IPS DF 19.7 (cell line): ENCODE data around the gene DBF4B.

Source experiments
- DNase-seq: peaks from one replicate; pipeline ENCODE4 v3.0.0-alpha.2; 2013; ENCODE audit warnings: low read depth, low spot score

DBF4B gene

DNA sequence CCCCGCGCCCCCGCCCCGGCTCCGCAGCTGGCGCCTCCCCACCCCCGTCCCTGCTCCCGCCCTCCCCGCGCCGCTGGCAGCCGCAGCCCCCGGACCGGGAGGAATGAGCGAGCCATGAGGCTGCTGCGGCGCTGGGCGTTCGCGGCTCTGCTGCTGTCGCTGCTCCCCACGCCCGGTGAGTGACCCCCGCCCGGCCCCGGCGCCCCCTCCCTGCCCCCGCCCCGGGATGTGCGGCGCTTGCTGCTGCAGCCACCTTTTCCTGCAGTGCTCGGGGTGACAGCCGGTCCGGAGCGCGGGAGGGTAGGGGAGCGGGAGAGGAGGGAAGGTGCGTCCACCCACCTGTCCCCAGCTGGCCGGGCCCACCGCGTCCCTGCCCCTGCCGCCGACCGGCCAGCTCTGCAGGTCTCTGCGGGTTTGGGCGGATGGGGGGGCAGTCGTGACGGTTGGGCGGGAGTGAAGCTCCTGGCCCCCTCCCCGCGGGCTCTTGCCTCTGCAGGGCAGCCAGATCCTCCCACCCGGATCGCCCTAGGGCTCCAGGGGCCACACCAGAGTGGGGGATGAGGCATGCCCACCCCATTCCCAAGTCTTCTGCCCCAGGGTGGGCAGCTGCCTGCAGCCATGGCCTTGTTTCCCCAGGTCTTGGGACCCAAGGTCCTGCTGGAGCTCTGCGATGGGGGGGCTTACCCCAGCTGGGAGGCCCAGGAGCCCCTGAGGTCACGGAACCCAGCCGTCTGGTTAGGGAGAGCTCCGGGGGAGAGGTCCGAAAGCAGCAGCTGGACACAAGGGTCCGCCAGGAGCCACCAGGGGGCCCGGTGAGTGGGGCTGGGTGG lies 50.8 kb downstream of the DBF4B start:
- DNase-seq, result no peak

DNA sequence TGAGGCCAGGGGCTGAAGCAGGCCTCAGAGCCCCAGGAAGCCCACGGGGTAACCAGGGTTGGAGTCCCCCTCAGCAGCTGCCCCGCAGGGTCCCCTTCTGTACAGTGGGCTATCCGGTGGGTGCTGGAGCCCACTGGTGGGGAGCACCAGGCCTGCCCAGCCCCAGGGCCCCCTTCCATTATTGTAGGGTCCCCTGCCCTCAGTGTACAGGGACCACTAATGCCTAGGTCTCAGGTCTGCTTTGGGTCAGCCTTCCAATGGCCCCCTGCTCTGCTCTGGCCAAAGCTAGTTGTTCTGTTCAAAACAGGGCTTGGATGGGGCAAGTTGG lies 51.4 kb downstream of the DBF4B start:
- DNase-seq, result no peak

DNA sequence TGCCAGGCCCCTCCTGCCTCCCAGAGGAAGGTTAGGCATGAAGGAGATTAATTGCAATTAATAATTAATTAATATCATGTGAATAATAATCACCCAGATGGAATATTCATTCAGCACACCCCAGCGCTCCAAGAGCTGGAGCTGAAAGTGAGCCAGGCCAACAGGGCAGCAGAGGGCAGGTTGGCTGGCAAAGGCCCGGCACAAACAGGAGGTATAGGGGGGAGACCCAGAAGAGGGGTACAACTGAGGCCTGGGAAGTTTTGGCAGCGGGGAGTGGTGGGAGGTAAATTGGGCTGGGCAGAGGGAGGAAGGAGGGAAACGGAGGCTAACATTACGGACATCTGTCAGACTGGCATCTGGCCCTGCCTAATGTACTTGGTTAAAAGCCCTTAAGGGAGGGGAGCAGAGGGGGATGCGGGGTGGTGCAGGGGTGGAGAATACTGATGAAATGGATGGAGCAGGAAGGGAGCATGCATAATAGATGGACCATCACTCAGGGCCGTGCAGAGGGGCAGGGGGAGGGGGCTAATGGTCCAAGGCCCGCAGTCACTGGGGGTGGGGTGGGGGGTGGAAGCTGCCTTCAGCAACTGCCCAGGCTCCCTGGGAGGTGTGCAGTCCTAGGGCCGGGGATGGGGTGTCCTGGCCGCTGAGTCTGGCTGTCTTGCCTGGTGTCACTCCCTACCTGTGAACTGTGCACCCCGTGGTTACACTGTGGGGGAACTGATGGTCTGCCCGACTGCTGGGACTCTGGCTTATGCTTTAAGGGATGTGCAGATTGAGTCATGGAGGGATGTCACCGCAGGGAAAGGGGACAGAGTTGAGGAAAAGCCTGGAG lies 52.2 kb downstream of the DBF4B start:
- DNase-seq, result no peak

DNA sequence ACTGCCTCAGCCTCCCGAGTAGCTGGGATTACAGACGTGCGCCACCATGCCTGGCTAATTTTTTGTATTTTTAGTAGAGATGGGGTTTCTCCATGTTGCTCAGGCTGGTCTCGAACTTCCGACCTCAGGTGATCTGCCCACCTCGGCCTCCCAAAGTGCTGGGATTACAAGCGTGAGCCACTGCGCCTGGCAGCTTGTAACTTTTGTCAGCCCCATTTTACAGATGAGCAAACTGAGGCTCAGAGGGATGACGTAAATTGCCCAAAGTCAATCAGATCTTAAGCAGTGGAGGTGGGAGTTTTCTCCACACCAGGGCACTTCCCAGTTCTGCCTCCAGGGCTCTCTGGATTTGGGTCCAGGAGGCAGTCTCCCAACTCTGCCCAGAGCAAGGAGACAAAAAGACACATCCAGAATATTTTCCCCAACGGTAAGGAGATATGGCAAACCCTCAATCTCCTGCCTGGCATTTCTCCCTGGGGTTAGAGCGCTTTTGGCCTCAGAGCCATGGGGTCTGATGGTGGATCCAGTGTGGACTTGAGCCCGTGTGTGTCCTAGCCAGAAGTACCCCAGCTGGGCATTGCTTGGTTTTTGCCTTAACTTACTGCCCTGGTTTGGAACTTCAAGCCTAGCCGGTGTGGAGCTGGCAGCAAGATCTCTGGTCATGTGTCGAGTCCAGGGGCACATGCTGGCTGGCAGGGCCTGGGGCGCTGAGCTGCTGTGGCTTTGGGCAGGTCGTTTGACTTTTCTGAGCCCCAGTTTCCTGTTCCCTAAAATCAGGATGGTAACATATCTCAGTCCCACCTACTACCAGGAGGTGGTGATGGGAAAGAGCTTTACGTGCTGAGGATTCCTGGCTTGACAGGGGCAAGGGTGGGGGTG lies 53.7 kb downstream of the DBF4B start:
- DNase-seq, result no peak

DNA sequence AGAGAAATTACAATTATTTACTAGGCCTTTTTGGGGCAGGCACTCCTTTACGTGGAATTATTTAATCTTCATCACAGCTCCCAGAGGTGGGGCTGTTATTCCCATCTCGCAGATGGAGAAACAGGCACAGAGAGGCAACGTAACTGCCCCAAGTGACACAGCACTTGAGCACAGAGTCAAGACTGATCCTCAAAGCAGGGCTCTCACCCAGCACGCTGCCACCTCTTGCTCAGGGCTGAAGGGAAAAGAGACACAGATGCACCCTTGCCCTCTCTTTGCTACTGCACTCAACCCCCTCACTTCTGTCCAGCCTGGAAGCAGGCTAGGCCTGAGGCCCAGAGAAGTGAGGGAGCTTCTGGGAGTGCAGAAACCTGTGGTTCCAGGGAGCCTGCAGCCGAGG lies 54.7 kb downstream of the DBF4B start:
- DNase-seq, result no peak

DNA sequence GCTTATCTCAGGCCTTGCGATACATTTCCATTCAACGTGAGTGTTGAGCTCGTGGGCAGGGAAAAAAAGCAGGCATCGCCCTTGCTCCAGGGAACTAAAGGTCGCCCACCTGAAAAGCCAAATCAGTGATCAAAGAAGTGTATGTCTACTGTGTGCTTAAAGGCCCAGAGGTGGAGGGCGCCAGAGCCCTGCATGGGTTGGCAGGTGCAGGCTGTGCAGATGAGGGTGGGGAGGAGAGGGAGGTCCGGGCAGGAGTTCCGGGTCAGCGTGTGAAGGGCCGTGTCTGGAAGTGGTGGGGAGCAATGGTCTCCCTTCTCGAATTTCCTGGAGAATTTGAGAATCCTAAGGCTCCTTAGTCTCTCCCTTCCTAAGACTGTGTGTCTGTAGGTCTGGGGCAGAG lies 57.5 kb downstream of the DBF4B start:
- no peak for DNase-seq

DNA sequence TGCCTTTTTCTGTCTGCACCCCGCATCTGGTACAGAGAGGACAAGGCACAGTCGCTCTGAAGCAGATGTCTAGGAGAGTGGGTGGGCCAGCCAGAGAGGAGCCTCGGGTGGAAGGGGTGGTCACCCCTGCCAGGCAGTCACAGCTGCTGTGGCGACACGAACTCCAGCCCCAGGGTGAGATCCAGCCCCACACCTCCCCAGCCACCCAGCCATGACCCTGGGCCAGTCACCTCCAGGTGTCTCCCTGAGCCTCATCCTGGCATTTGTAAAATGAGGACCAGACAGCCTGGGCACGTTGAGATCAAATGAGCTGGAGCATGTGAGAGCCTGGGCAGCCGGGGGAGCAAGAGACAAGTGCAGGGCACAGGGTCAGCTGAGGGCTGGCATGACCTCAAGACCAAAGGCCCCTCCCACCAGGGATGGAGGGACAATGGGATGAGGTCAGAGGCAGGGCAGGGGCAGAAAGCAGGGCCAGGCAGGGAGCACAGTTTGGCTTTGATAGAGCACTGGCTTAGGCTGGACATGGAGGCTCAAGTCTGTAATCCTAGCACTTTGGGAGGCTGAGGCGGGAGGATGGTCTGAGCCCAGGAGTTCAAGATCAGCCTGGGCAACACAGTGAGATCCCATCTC lies 58.1 kb downstream of the DBF4B start:
- no peak for DNase-seq

DNA sequence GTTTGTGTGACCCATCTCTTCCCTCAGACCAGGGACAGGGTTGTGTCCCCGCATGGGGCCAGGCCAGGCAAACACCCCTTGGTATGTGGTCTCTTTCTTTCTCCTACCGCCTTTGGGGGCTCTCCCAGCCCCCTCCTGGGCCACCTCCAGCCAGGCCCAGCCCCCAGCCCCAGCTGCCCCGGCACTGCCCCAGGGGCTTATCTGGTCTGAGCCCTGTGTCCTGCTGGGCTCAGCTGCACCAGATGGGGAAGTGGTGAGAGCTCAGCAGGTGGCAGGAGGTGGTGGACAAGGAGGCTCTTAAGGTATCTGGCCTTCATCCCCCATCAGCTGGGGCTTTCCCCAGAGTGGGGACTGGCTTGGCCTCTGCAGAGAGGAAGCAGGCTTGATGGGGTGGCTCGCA lies 59.0 kb downstream of the DBF4B start:
- DNase-seq, result no peak

DNA sequence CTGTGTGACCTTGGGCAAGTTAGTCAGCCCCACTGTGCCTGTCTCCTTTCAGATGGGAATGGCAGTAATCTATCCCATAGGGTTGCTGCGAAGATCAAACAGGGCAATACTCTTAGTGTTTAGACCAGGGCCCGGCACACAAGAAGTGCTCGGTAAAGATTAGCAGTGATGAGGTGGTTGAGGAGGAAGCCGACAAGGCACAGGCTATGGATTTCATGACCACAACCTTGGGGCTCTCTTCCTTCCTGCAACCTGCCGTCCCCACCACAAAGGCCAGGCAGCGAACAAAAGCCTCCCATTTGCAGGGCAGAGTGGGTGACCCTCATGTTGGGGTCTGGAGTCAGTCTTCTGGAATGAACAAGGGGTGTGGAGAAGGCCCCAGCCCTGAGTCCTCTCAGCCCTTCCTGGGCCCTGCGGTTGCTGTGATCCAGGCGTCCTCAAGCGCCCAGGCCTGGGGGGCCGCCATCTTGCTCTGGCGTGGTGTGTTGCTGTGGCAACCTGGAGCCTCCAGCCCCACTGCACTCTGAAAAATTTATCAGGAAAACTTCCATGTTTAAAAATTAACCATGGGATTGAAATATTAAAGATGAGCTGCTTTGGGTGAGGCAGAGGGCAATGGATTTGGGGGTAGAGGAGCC lies 60.2 kb downstream of the DBF4B start:
- no peak for DNase-seq

DNA sequence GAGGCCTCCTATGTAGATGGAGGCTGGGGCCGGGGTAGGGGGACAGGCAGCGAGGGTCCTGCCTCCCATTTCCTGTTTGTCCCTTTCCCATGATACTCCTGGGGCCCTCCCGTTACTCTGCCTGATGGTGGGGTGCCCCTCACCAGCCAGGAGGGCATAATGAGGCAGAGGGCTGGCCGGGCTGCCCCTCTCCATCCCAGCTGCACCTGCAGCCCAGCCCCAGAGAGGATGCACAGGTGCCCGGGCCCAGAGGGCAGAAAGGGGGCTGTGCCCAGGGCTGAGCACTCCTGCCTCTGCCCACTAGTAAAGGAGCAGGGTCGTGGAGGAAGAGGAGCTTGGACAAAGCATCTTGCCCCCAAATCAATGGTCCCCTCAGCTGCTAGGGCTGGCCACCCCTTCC lies 60.8 kb downstream of the DBF4B start:
- no peak for DNase-seq

DNA sequence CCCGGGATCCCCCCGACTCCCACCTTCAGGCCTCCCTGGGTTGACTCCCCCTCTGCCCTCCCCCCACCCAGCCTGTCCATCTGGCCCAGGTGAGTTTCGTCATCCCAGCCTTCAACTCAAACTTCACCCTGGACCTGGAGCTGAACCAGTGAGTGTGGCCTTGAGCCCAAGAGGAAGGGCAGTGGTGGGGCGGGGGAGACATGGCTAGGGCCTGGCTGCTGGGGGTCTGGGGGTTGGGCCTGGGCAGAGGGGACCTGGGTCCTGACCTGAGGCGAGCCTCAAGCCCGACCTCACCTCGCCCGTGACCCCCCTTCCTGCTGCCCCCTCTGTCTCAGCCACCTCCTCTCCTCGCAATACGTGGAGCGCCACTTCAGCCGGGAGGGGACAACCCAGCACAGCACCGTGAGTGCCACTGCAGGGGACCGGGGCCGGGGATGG lies 61.2 kb downstream of the DBF4B start:
- no peak for DNase-seq

DNA sequence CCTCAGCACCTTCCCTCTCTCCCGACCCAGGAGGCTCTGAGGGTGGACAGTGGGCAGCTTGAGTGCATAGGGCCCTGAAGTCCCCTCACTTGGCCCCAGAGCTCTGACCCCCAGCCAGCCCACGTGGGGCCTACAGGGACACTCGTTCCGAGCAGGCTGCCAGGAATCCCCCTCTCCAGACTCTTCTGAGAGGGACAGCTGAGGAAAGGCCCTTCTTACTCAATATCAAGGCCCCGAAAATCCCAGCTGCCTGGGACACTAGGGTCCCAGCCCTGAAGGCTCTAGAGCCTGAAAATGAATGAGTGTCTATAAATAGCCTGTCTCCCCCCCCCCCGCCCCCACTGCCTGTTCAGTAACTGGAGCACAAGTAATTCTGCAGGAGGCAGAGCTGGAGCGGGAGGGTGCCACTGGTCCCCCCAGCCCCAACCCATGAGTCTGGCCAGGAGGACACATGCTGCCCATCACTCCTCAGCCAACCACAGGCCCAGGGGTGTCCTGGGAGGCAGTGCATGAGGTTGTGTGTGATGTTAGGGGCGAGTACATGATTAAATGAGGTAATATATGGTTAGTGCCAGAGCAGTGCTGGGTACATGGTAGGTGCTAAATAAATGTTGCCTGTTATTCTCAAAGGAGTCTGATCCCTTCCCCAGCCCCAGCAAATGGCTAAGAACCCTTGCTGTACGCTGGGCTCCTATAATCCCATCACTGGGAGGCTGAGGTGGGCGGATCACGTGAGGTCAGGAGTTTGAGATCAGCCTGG lies 61.9 kb downstream of the DBF4B start:
- DNase-seq, result no peak

DNA sequence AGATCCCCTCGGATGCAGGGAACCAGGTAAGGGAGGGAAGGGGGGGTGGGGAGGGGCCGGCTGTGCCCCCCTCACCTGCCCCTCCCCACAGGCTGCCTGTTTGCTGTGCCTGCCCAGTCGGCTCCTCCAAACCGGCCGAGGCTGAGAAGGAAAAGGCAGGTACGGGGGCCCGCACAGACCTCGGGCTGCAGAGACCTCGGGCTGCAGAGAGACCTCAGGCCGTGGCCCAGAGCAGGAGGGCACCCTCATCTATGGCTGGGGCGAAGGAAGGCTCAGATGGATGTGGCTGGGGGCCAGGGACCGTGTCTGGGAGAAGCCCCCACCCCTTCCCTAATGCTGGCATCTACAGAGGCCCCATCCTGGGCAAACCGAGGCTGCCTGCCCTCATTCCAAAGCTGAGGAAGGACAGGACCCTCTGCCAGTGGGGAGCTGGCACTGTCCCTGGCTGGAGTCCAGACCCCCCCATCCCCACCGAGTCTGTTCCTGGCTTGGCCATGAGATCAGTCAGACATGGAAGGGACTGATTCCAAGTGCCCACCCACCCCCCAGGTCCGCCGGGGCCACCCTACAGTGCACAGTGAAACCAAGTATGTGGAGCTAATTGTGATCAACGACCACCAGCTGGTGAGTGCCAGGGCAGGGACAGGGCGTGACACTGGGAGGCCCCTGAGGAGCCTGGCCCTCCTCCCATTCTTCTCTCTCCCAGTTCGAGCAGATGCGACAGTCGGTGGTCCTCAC lies 64.0 kb downstream of the DBF4B start:
- DNase-seq, result no peak

DNA sequence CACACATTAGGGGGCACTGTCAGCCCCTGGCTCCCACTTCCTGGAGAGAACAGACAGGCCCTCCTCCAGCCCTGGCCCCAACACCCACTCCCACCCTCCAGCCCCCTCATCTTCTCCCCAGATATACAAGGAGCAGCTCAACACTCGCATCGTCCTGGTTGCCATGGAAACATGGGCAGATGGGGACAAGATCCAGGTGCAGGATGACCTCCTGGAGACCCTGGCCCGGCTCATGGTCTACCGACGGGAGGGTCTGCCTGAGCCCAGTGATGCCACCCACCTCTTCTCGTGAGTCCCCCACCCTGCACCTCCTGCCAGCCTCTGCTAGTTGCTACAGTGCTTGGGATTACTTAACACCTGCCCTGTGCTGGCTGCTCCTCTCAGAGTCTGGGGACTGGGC lies 64.7 kb downstream of the DBF4B start:
- no peak for DNase-seq

DNA sequence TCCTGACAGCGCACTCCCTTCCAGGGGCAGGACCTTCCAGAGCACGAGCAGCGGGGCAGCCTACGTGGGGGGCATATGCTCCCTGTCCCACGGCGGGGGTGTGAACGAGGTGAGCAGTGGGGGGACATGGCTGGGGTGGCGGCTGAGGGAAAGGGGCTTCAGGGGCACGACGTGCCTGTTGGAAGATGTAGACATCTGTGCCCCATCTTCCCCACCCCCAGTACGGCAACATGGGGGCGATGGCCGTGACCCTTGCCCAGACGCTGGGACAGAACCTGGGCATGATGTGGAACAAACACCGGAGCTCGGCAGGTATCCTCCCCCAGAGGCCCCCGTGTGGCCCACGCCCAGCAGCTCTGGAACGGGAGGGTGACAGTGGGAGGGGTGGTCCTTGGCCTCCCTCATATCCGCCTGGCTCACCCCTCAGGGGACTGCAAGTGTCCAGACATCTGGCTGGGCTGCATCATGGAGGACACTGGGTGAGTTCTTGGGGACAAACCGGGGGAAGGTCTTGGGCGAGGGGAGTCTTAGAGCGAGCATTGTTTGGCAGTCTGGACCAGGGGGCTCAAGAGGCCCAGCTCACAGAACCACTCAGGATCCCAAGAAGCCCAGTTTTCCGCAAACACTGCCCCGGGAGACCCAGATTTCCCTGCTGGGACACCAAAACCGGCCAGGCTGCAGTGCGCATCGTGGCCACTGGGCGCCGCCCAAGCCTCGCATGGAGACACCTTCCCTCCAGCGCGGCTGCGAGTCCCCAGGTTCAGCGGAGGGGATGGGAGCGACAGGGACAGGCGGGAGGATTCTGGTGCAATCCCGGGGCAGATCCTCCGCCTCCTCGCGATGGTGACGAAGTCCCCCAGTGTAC lies 66.0 kb downstream of the DBF4B start:
- no peak for DNase-seq

DNA sequence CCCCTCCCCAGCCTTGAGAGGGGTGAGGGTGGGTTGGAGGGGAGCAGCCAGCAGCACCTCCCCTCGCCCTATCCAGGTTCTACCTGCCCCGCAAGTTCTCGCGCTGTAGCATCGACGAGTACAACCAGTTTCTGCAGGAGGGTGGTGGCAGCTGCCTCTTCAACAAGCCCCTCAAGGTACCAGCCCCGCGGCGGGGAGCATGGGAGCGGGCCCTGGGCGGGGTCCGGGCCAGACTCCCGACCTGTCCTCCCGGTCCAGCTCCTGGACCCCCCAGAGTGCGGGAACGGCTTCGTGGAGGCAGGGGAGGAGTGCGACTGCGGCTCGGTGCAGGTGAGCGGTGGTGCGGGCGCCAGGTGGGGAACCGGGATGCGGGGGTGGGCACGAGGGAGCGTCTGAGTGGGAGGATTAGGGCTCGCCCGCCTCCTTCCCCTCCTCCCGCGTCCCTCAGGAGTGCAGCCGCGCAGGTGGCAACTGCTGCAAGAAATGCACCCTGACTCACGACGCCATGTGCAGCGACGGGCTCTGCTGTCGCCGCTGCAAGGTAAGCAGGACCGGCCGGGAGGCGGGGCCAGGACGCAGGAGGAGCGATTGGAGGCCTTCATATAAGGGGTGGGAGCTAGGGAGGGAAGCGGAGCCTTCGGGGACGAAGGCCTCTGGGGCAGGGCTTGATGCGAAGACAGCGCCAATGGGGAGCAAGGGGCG lies 66.8 kb downstream of the DBF4B start:
- peak; percentile 97 for DNase-seq

DNA sequence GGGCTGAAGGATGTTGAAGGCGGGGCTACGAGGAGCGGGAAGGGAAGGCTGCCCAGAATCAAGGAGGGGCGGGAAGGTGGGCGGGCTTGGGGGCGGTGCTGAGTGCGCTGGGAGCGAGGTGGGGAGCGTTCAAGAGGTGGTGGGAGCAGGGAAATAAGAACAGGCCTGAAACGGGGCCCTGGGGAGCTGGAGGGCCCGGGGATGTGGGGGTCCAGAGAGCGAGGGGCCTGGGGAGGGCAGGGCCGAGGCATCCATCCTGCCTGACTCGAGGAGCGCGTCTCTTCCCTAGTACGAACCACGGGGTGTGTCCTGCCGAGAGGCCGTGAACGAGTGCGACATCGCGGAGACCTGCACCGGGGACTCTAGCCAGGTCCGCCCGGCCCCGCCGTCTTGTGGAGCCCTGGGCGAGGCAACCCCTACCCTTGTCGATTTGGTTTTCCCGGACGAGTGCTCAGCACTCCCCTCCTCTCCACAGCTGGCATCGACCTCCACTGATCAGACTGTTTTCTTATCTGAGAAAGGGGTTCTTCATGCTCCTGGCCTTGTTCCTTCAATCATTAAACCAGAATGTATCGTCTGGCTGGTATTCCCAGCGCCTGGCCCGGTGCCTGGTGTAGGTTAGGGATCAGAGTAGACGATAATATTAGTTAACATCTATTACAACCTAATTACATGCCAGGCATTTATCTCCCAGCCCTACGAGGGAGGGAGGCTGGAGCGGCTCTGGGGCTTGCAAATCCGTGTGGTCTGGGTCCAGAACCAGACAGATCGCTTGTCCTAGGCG lies 67.6 kb downstream of the DBF4B start:
- DNase-seq, result no peak
